Measurements from ENCODE around the gene LMO7. TPM values are rescaled to one million over a fixed set of nuclear protein-coding genes. Genes with fewer than 3 reads are reported as not detected.

The LMO7 gene
- total and polyA plus RNA-seq, 2 of the 8 experiments (the other 6 are each of a cell fraction or from before 2014, with no cell fraction given) = 8.1 to 28.3 TPM

- H4K5ac ChIP-seq (ENCODE audit: insufficient read length, low read depth, low read length) = no peak overlapping the region
- DNase-seq (ENCODE audit: low read depth in 1 of 2, low spot score in 2 of 2) = peak; percentile 27 to 70
- H3K79me2 ChIP-seq (ENCODE audit: control insufficient read depth in 1 of 2, insufficient read depth in 2 of 2, low read length in 2 of 2) = no peaks in the 10 kb centered on the region
- no peak overlapping the region for H3K23ac ChIP-seq (ENCODE audit: insufficient read length)
- no peak overlapping the region for H2BK5ac ChIP-seq (ENCODE audit: low read depth, low read length)
- H3K14ac ChIP-seq (ENCODE audit: insufficient read length) = no peak overlapping the region
- H3K9me3 ChIP-seq (ENCODE audit: insufficient read depth in 2 of 2, low read depth in 1 of 2, low read length in 1 of 2) = no peaks in the 10 kb centered on the region
- no peak overlapping the region for H3K27ac ChIP-seq (ENCODE audit: low read depth, low read length)
- WGBS, 2 experiments (ENCODE audit: extremely low coverage in 1 of 2, insufficient coverage in 1 of 2, insufficient read length in 1 of 2, insufficient replicate concordance in 2 of 2, low coverage in 1 of 2, low lambda C conversion rate in 2 of 2, missing lambda C conversion rate in 1 of 2) = 28% methylated on average over 11 of the region's 11 CpGs; no CpG with 5 or more reads in 1 of the 2 experiments
- H3K27me3 ChIP-seq (replicated peaks in 1 of 4; ENCODE audit: control insufficient read depth in 3 of 4, extremely low read depth in 1 of 4, insufficient read depth in 3 of 4, low read length in 3 of 4) = no peaks in the 10 kb centered on the region
- no peaks in the 10 kb centered on the region for H3K23me2 ChIP-seq (ENCODE audit: low read depth, low read length)
- H4K91ac ChIP-seq (replicated peaks; ENCODE audit: insufficient read length, low read length) = peak overlapping the region; percentile 25
- ChIA-PET POLR2A (ENCODE audit: partially characterized antibody) (no interaction called here), CTCF (ENCODE audit: partially characterized antibody) (interaction anchor here (0.6 to 11.5 kb wide), 48 partner anchors 10 to 1027 kb away, joined by 3 to 128 read pairs (median 4); partner anchors contain the start of gene KCTD12)
- peak; percentile 98 for FAIRE-seq
- H3K18ac ChIP-seq (ENCODE audit: extremely low read depth, low read length) = no peak overlapping the region; the same call in 1 of the 2 replicates
- no peak overlapping the region for H2BK15ac ChIP-seq (ENCODE audit: low read length)
- H2BK120ac ChIP-seq (replicated peaks; ENCODE audit: low read depth, low read length) = no peak overlapping the region
- H3K79me1 ChIP-seq (ENCODE audit: low read depth, low read length) = no peaks in the 10 kb centered on the region
- no peak overlapping the region; the same call in 1 of the 2 replicates for H2BK20ac ChIP-seq (ENCODE audit: low read length)
- H3K4me1 ChIP-seq (replicated peaks in 1 of 4; ENCODE audit: control insufficient read depth in 3 of 4, insufficient read depth in 4 of 4, low read length in 3 of 4) = peaks cover 0 to 13% (median 2%) of the 10 kb centered on the region in 4 experiments; a peak in 3 of 7 replicates
- H4K20me1 ChIP-seq (replicated peaks in 1 of 2; ENCODE audit: control insufficient read depth in 1 of 2, insufficient read depth in 2 of 2, low read length in 2 of 2) = no peaks in the 10 kb centered on the region
- H3K4me2 ChIP-seq (ENCODE audit: insufficient read depth in 1 of 2, low read depth in 2 of 2, low read length in 2 of 2) = 0 out of 4 replicates have a peak overlapping the region, but pooled peaks of 1 of the 2 experiments have one; percentile 6
- no peak overlapping the region for H3K9ac ChIP-seq (replicated peaks in 1 of 4; ENCODE audit: extremely low read depth in 1 of 4, low read depth in 3 of 4, low read length in 3 of 4)
- H2AFZ ChIP-seq (ENCODE audit: low read length) = peak overlapping the region; percentile 94
- H2AK5ac ChIP-seq (ENCODE audit: low read depth, low read length) = no peak overlapping the region
- H3K56ac ChIP-seq (replicated peaks; ENCODE audit: insufficient read length, low read depth, low read length) = no peak overlapping the region
- H3K4ac ChIP-seq (replicated peaks; ENCODE audit: insufficient read length, low read depth, low read length) = no peak overlapping the region
- H3K36me3 ChIP-seq (ENCODE audit: control insufficient read depth in 2 of 4, insufficient read depth in 4 of 4, low read length in 3 of 4) = no peaks in the 10 kb centered on the region
- H2BK12ac ChIP-seq (ENCODE audit: low read depth, low read length) = no peak overlapping the region
- H3K4me3 ChIP-seq (ENCODE audit: extremely low read depth in 1 of 4, insufficient read depth in 2 of 4, low read depth in 3 of 4, low read length in 4 of 4) = no peak overlapping the region
- H4K8ac ChIP-seq (ENCODE audit: extremely low read depth, insufficient read depth, low read length) = no peak overlapping the region
- TF ChIP-seq RBBP5 (IDR thresholded peaks at IDR 0.05; ENCODE audit: borderline replicate concordance, low read depth, low read length) (no peak), TEAD4 (IDR thresholded peaks at IDR 0.05; ENCODE audit: low read depth, low read length) (no peak), PHF8 (conservative IDR thresholded peaks at IDR 0.05; ENCODE audit: low read depth, low read length) (no peak), KDM1A (IDR thresholded peaks at IDR 0.05; ENCODE audit: borderline replicate concordance, low read length) (0 out of 2 replicates have a peak, but pooled peaks have one; percentile 32), MAX (IDR thresholded peaks at IDR 0.05) (peak; percentile 65), TAF7 (optimal IDR thresholded peaks at IDR 0.05; ENCODE audit: borderline replicate concordance, low read depth, low read length) (no peak), CTCF (IDR thresholded peaks at IDR 0.05; ENCODE audit: control extremely low read depth in 1 of 3, insufficient read depth in 1 of 3, low read depth in 1 of 3, low read length in 3 of 3) (peak; percentile 70 to 86 (median 82)), ASH2L (IDR thresholded peaks at IDR 0.05; ENCODE audit: low read length) (no peak)
These were observed 240.3 kb downstream of the LMO7 start for GRCh38 chr13:75876142-75877050.
